Cardiac fibroblast (primary cell): ENCODE data around the gene TTLL4.
"Not testable (repeated sequence)": the region's sequence is repeated elsewhere in the genome, so short reads cannot be mapped to it uniquely, and the experiment has no call there.

ENCODE experiments used
- DNase-seq, 2 donors: peaks; one replicate each; pipeline versions ENCODE4 v3.0.0 to v3.0.0-alpha.2; 2010; ENCODE audit warnings: low read depth in 2 of 2
- H3K4me3 ChIP-seq, 2 donors: replicated peaks in 1 of 2; 1 replicate in 1 of 2; 2 replicates in 1 of 2; pipeline ENCODE4 v1.5.1; 2011; ENCODE audit warnings: low read depth in 2 of 2, low read length in 2 of 2, mild to moderate bottlenecking in 2 of 2, moderate library complexity in 1 of 2
- CTCF ChIP-seq: IDR thresholded peaks from one replicate; pipeline ENCODE4 v1.5.1; 2011; ENCODE audit warnings: low read depth, mild to moderate bottlenecking, low read length, inconsistent platforms

The TTLL4 gene

GRCh38 chr2:218756599-218757377 is 46.2 kb downstream of the TTLL4 start:
- DNase-seq: no peak
- H3K4me3 ChIP-seq: no peak overlapping the region
- TF ChIP-seq CTCF: no peak

GRCh38 chr2:218761795-218762194 is 51.2 kb downstream of the TTLL4 start:
- H3K4me3 ChIP-seq: no peak overlapping the region
- no peak for DNase-seq
- TF ChIP-seq CTCF: no peak

GRCh38 chr2:218772759-218773158 is 62.1 kb downstream of the TTLL4 start:
- H3K4me3 ChIP-seq, DNase-seq: not testable (repeated sequence)

DNA sequence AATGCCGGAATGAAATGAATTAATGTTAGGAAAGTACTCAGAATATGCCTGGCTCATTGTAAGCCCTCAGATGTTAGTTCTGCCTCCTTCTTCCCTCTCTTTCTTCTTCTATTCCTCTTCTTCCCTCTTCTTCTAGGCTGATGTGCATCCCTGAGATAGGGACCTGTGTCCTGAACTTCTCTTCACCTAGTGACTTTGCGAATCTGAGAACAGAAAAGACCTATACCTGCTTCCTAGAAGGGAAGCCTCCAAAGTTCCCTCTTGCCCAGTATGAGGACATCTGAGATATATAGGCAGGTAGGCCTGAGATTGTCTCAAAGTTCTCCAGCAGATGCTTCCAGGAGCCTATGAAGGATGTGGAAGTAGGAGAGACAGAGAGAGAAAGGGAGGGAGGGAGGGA is 63.2 kb downstream of the TTLL4 start:
- H3K4me3 ChIP-seq: no peak overlapping the region
- DNase-seq: no peak

DNA sequence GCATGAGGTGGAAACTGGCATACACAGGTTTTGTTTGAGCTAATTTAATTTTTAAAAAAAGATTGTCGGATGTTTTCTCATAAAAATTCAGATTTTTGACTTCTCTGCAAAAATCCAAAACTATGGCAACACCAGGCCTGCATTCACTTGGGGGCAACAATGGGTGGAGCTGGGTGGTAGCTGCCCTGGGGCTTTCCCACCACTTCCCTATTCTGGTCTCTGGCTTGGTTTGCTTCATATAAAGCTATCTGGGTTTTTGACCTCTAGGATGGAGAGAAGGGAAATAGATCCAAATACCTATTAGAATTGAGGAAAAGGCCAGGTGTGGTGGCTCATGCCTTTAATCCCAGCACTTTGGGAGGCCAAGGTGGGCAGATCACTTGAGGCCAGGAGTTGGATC is 65.9 kb downstream of the TTLL4 start:
- DNase-seq: no peak
- TF ChIP-seq CTCF: no peak

More for the DNA sequence above, 63.2 kb downstream of the TTLL4 start:
- no peak for TF ChIP-seq CTCF

GRCh38 chr2:218777276-218777990 is 66.8 kb downstream of the TTLL4 start:
- DNase-seq: no peak
- no peak for TF ChIP-seq CTCF
- H3K4me3 ChIP-seq: no peak overlapping the region

More for the DNA sequence above, 65.9 kb downstream of the TTLL4 start:
- no peak overlapping the region for H3K4me3 ChIP-seq

GRCh38 chr2:218780046-218780445 is 69.4 kb downstream of the TTLL4 start:
- no peak for TF ChIP-seq CTCF
- no peak overlapping the region for H3K4me3 ChIP-seq
- DNase-seq: no peak
